ENCODE results near the gene SERPINE2. TPM values are rescaled to one million over a fixed set of nuclear protein-coding genes. Genes with fewer than 3 reads are reported as not detected.

Gene SERPINE2
- 25.1 and 25.6 TPM in 2 replicates for total RNA-seq
- long read RNA-seq, transcript SERPINE2-201 (9 exons, 2,195 nt) = minor isoform, 19 of 171 reads
- long read RNA-seq, transcript SERPINE2-202 (9 exons, 2,161 nt) = major isoform, 142 of 171 reads
- long read RNA-seq, partial matches to known transcripts = 6 of 171 reads
- long read RNA-seq, other reads (novel, unspliced or antisense) = 2 of 171 reads

- H3K9me3 Mint-ChIP-seq (ENCODE audit: low read depth) = no peaks in the 10 kb centered on the region
- peak within 1 kb of the TSS; percentile 86 for H3K4me3 Mint-ChIP-seq (ENCODE audit: low read depth)
- H3K4me1 Mint-ChIP-seq (ENCODE audit: low read depth) = peaks cover 15% of the 10 kb centered on the region
- TF ChIP-seq CTCF (IDR thresholded peaks at IDR 0.05; ENCODE audit: unreplicated experiment) = peak; percentile 33
- peak; percentile 53 for DNase-seq (ENCODE audit: low spot score, unreplicated experiment)
- H3K36me3 Mint-ChIP-seq (ENCODE audit: insufficient read depth) = no peaks in the 10 kb centered on the region
- H3K27ac Mint-ChIP-seq = peak within 1 kb of the TSS; percentile 6
- peaks cover 64% of the 10 kb centered on the region for H3K27me3 Mint-ChIP-seq
Measured at GRCh38 chr2:224039080-224039769, at the start of gene SERPINE2. Gene SERPINE2 (minus strand): TSS chr2:224039286. CDS start chr2:224001900, 37,386 bp downstream.

GRCh38 chr2:224086226-224086914 is 47.3 kb upstream of the SERPINE2 start:
- H3K36me3 Mint-ChIP-seq (ENCODE audit: insufficient read depth) = no peaks in the 10 kb centered on the region
- no peak for DNase-seq (ENCODE audit: low spot score, unreplicated experiment)
- no peak overlapping the region for H3K4me3 Mint-ChIP-seq (ENCODE audit: low read depth)
- no peaks in the 10 kb centered on the region for H3K27me3 Mint-ChIP-seq
- H3K9me3 Mint-ChIP-seq (ENCODE audit: low read depth) = no peaks in the 10 kb centered on the region
- no peaks in the 10 kb centered on the region for H3K4me1 Mint-ChIP-seq (ENCODE audit: low read depth)
- H3K27ac Mint-ChIP-seq = no peak overlapping the region
- no peak for TF ChIP-seq CTCF (IDR thresholded peaks at IDR 0.05; ENCODE audit: unreplicated experiment)

GRCh38 chr2:224085811-224086210 is 46.7 kb upstream of the SERPINE2 start:
- no peaks in the 10 kb centered on the region for H3K36me3 Mint-ChIP-seq (ENCODE audit: insufficient read depth)
- no peaks in the 10 kb centered on the region for H3K9me3 Mint-ChIP-seq (ENCODE audit: low read depth)
- no peak for DNase-seq (ENCODE audit: low spot score, unreplicated experiment)
- no peaks in the 10 kb centered on the region for H3K27me3 Mint-ChIP-seq
- H3K4me1 Mint-ChIP-seq (ENCODE audit: low read depth) = no peaks in the 10 kb centered on the region
- H3K4me3 Mint-ChIP-seq (ENCODE audit: low read depth) = no peak overlapping the region
- TF ChIP-seq CTCF (IDR thresholded peaks at IDR 0.05; ENCODE audit: unreplicated experiment) = no peak
- no peak overlapping the region for H3K27ac Mint-ChIP-seq

GRCh38 chr2:224085246-224085645 is 46.2 kb upstream of the SERPINE2 start:
- no peak overlapping the region for H3K4me3 Mint-ChIP-seq (ENCODE audit: low read depth)
- H3K27ac Mint-ChIP-seq = no peak overlapping the region
- H3K9me3 Mint-ChIP-seq (ENCODE audit: low read depth) = no peaks in the 10 kb centered on the region
- no peaks in the 10 kb centered on the region for H3K36me3 Mint-ChIP-seq (ENCODE audit: insufficient read depth)
- no peak for DNase-seq (ENCODE audit: low spot score, unreplicated experiment)
- H3K27me3 Mint-ChIP-seq = no peaks in the 10 kb centered on the region
- TF ChIP-seq CTCF (IDR thresholded peaks at IDR 0.05; ENCODE audit: unreplicated experiment) = no peak
- H3K4me1 Mint-ChIP-seq (ENCODE audit: low read depth) = no peaks in the 10 kb centered on the region

- no peak for TF ChIP-seq CTCF (IDR thresholded peaks at IDR 0.05; ENCODE audit: unreplicated experiment)
- Mint-ChIP-seq H3K4me1 (ENCODE audit: low read depth) (no peaks in the 10 kb centered on the region), H3K27ac (no peak overlapping the region), H3K9me3 (ENCODE audit: low read depth) (no peaks in the 10 kb centered on the region), H3K4me3 (ENCODE audit: low read depth) (no peak overlapping the region), H3K36me3 (ENCODE audit: insufficient read depth) (no peaks in the 10 kb centered on the region), H3K27me3 (no peaks in the 10 kb centered on the region)
- DNase-seq (ENCODE audit: low spot score, unreplicated experiment) = no peak
Measured at GRCh38 chr2:224084266-224084892, 45.3 kb upstream of the SERPINE2 start.
